SK-N-SH treated with all-trans-retinoic acid at 6 μM for 48 hours (cell line): ENCODE measurements around the gene LAMB3.

Source experiments
- ATAC-seq: fragments of 200-7000 bp; cut with Tn5 transposase; 3 replicates; pipeline ENCODE4 v1.9.1; 2020; ENCODE audit warnings: mild to moderate bottlenecking, moderate library complexity
- ARNTL ChIP-seq: fragments of 450-650 bp; formaldehyde crosslinking; IDR thresholded peaks from 2 replicates; pipeline ENCODE4 v1.5.0; 2020; ENCODE audit warnings: low read depth, mild to moderate bottlenecking, moderate library complexity, borderline replicate concordance
- BACH2 ChIP-seq: fragments of 250-450 bp; sonication (Bioruptor Pico); IDR thresholded peaks from 2 replicates; pipeline ENCODE4 v1.9.0; 2021; ENCODE audit warnings: mild to moderate bottlenecking, borderline replicate concordance
- CSDC2 ChIP-seq: fragments of 250-450 bp; sonication (Bioruptor Pico); IDR thresholded peaks from 2 replicates; pipeline ENCODE4 v1.5.0; 2020; ENCODE audit warnings: mild to moderate bottlenecking, moderate library complexity
- ESRRG ChIP-seq: fragments of 250-450 bp; sonication (Bioruptor Pico); IDR thresholded peaks from 2 replicates; pipeline ENCODE4 v1.6.1; 2021; ENCODE audit warnings: mild to moderate bottlenecking
- GLIS3 ChIP-seq: fragments of 250-450 bp; sonication (Bioruptor Pico); IDR thresholded peaks from 2 replicates; pipeline ENCODE4 v1.5.0; 2020; ENCODE audit warnings: mild to moderate bottlenecking, moderate library complexity
- ISL1 ChIP-seq: fragments of 250-450 bp; sonication (Bioruptor Pico); IDR thresholded peaks from 2 replicates; pipeline ENCODE4 v2.1.2; 2022; ENCODE audit warnings: mild to moderate bottlenecking, moderate library complexity
- OSR1 ChIP-seq: fragments of 250-450 bp; sonication (Bioruptor Pico); IDR thresholded peaks from 2 replicates; pipeline ENCODE4 v1.8.0; 2022; ENCODE audit warnings: moderate library complexity, mild to moderate bottlenecking, inconsistent platforms
- PPARA ChIP-seq: fragments of 250-450 bp; sonication (Bioruptor Pico); IDR thresholded peaks from 2 replicates; pipeline ENCODE4 v1.5.0; 2020; ENCODE audit warnings: mild to moderate bottlenecking, borderline replicate concordance
- RARB ChIP-seq: fragments of 250-450 bp; sonication (Bioruptor Pico); IDR thresholded peaks from 2 replicates; pipeline ENCODE4 v1.8.0; 2021; ENCODE audit warnings: mild to moderate bottlenecking, moderate library complexity
- SNAI2 ChIP-seq: fragments of 250-450 bp; sonication (Bioruptor Pico); IDR thresholded peaks from 2 replicates; pipeline ENCODE4 v1.5.0; 2020; ENCODE audit warnings: mild to moderate bottlenecking, moderate library complexity
- TCF4 ChIP-seq: fragments of 250-450 bp; sonication (Bioruptor Pico); IDR thresholded peaks from 2 replicates; pipeline ENCODE4 v1.8.0; 2021; ENCODE audit warnings: mild to moderate bottlenecking, moderate library complexity, borderline replicate concordance
- ZC3H10 ChIP-seq: fragments of 250-450 bp; sonication (Bioruptor Pico); IDR thresholded peaks from 2 replicates; pipeline ENCODE4 v1.5.1; 2021; ENCODE audit warnings: mild to moderate bottlenecking, moderate library complexity
- ZFP3 ChIP-seq: fragments of 250-450 bp; sonication (Bioruptor Pico); IDR thresholded peaks from 2 replicates; pipeline ENCODE4 v1.5.0; 2020; ENCODE audit warnings: mild to moderate bottlenecking, moderate library complexity
- ZFP30 ChIP-seq: fragments of 450-650 bp; formaldehyde crosslinking; IDR thresholded peaks from 2 replicates; pipeline ENCODE4 v1.5.0; 2022; ENCODE audit warnings: mild to moderate bottlenecking, moderate library complexity
- ZNF565 ChIP-seq: fragments of 450-650 bp; formaldehyde crosslinking; conservative IDR thresholded peaks from 2 replicates; pipeline ENCODE4 v1.5.0; 2020; ENCODE audit warnings: low read depth, mild to moderate bottlenecking, moderate library complexity
- ZNF70 ChIP-seq: fragments of 450-650 bp; formaldehyde crosslinking; IDR thresholded peaks from 2 replicates; pipeline ENCODE4 v1.5.0; 2020; ENCODE audit warnings: mild to moderate bottlenecking, moderate library complexity
- ZNF8 ChIP-seq: fragments of 450-650 bp; formaldehyde crosslinking; IDR thresholded peaks from 2 replicates; pipeline ENCODE4 v1.5.0; 2020; ENCODE audit warnings: mild to moderate bottlenecking, moderate library complexity
- TF ChIP-seq, protein P1 (sequence below): fragments of 250-450 bp; sonication (Bioruptor Pico); IDR thresholded peaks from 2 replicates; pipeline ENCODE4 v1.8.0; 2020; ENCODE audit warnings: mild to moderate bottlenecking, moderate library complexity, borderline replicate concordance
- TF ChIP-seq, protein P2 (sequence below): fragments of 250-450 bp; sonication (Bioruptor Pico); IDR thresholded peaks from 2 replicates; pipeline ENCODE4 v1.8.0; 2021; ENCODE audit warnings: low read depth, mild to moderate bottlenecking, moderate library complexity, borderline replicate concordance
- TF ChIP-seq, protein P3 (sequence below): fragments of 250-450 bp; sonication (Bioruptor Pico); IDR thresholded peaks from 2 replicates; pipeline ENCODE4 v1.5.1; 2020; ENCODE audit warnings: low read depth, mild to moderate bottlenecking, moderate library complexity
- TF ChIP-seq, protein P4 (sequence below): fragments of 250-450 bp; sonication (Bioruptor Pico); IDR thresholded peaks from 2 replicates; pipeline ENCODE4 v1.5.0; 2020; ENCODE audit warnings: mild to moderate bottlenecking, moderate library complexity

Gene LAMB3

DNA sequence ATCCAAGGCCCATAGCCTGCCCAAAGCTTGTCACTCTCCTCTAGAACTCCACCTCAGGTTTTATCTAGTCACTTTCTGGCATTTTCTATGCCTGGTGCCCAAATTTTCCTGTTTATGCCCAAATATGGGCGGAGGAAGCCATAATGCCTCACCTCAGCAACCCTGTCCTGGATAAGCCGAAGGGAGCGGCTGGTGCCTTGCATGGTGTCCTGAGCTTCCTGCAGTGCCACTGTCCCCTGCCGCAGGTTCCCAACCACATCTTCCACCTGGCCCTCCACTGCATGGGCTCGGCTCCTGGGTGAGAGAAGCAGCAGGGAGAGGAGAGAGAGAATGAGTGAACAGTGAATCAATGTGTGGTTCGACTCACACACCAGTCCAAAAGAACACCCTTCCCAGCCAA is 34.5 kb downstream of the LAMB3 start:
- no peak for ATAC-seq

DNA sequence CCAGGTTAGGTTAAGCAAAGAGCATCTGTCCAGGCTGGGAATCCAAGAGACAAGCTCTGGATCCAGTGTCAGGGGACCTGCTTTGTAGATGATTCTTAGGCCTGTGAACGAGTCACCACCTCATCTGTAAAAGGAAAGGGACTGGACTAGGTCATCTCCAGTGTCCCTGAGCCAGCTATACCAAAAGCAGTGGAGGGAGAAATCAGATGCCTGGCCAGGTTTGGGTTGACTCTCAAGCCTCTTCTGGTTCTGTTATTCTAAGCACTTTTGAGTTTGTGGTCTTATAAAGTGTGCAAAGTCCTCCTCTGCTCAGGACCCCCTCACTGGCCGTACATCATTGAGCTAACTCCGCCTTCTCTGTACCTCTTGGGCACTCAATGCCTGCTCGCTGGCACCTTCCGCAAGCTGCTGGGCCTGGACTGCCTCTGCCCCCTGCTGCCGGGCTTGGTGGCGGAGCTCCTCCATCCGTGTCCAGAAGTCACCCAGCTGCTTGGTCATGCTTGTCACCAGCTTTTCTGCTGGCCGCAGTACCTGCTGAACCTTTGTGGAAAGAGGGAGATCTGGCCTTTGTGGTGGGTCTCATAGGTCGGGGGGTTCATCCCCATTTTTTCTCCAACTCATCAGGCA is 35.1 kb downstream of the LAMB3 start:
- TF ChIP-seq ZC3H10 (CRISPR knock-in tag) (no peak), GLIS3 (CRISPR knock-in tag) (no peak), RARB (CRISPR knock-in tag) (no peak), ZNF8 (no peak), SNAI2 (CRISPR knock-in tag) (no peak), CSDC2 (no peak), ZNF565 (CRISPR knock-in tag) (no peak), ZFP3 (CRISPR knock-in tag) (no peak)
- TF ChIP-seq, protein P1, sequence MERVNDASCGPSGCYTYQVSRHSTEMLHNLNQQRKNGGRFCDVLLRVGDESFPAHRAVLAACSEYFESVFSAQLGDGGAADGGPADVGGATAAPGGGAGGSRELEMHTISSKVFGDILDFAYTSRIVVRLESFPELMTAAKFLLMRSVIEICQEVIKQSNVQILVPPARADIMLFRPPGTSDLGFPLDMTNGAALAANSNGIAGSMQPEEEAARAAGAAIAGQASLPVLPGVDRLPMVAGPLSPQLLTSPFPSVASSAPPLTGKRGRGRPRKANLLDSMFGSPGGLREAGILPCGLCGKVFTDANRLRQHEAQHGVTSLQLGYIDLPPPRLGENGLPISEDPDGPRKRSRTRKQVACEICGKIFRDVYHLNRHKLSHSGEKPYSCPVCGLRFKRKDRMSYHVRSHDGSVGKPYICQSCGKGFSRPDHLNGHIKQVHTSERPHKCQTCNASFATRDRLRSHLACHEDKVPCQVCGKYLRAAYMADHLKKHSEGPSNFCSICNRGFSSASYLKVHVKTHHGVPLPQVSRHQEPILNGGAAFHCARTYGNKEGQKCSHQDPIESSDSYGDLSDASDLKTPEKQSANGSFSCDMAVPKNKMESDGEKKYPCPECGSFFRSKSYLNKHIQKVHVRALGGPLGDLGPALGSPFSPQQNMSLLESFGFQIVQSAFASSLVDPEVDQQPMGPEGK (CRISPR knock-in tag): no peak
- no peak for ATAC-seq

More for the DNA sequence above, 34.5 kb downstream of the LAMB3 start:
- TF ChIP-seq ZNF565 (CRISPR knock-in tag): no peak
- TF ChIP-seq RARB (CRISPR knock-in tag): no peak
- TF ChIP-seq SNAI2 (CRISPR knock-in tag): no peak
- no peak for TF ChIP-seq PPARA (CRISPR knock-in tag)
- TF ChIP-seq, protein P2, sequence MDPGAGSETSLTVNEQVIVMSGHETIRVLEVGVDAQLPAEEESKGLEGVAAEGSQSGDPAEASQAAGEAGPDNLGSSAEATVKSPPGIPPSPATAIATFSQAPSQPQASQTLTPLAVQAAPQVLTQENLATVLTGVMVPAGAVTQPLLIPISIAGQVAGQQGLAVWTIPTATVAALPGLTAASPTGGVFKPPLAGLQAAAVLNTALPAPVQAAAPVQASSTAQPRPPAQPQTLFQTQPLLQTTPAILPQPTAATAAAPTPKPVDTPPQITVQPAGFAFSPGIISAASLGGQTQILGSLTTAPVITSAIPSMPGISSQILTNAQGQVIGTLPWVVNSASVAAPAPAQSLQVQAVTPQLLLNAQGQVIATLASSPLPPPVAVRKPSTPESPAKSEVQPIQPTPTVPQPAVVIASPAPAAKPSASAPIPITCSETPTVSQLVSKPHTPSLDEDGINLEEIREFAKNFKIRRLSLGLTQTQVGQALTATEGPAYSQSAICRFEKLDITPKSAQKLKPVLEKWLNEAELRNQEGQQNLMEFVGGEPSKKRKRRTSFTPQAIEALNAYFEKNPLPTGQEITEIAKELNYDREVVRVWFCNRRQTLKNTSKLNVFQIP (CRISPR knock-in tag): no peak
- TF ChIP-seq TCF4 (CRISPR knock-in tag): no peak

DNA sequence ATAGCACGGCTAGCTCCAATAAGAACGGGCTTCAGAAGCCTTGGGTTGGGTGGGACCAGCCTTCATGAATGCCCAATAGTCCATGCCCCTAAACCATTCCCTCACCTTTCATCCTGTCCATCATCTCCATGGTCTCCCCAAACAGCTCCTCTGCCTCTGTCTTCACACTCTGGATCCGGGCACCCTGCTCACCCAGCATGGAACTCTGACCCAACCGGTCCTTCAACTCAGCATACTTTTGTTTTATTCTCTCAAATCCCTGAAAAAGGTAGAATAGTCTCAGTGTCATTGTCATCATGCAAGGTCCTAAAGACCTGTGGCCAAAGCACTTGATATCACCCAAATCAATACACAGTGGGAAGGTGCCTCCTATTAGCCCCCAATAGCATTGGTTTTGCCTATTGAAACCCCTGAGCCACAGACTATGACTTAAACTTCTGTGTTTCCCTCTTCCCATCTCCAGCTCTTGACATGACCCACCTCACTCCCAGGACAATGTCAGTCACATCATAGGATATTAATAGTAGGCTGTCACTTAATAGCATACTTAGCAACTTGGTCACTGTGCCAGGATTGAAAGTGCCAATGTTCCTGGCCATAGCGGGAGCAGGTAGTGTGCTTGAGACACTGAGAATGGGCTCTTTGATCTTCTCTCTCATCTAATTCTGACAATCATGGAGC is 35.7 kb downstream of the LAMB3 start:
- no peak for TF ChIP-seq ZFP30 (CRISPR knock-in tag)
- no peak for TF ChIP-seq SNAI2 (CRISPR knock-in tag)
- TF ChIP-seq, protein P1 (CRISPR knock-in tag): no peak
- TF ChIP-seq OSR1 (CRISPR knock-in tag): no peak
- TF ChIP-seq, protein P3, sequence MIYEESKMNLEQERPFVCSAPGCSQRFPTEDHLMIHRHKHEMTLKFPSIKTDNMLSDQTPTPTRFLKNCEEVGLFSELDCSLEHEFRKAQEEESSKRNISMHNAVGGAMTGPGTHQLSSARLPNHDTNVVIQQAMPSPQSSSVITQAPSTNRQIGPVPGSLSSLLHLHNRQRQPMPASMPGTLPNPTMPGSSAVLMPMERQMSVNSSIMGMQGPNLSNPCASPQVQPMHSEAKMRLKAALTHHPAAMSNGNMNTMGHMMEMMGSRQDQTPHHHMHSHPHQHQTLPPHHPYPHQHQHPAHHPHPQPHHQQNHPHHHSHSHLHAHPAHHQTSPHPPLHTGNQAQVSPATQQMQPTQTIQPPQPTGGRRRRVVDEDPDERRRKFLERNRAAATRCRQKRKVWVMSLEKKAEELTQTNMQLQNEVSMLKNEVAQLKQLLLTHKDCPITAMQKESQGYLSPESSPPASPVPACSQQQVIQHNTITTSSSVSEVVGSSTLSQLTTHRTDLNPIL (CRISPR knock-in tag): no peak
- TF ChIP-seq CSDC2: no peak
- no peak for TF ChIP-seq ZC3H10 (CRISPR knock-in tag)
- no peak for TF ChIP-seq PPARA (CRISPR knock-in tag)
- TF ChIP-seq ESRRG (CRISPR knock-in tag): no peak
- TF ChIP-seq ARNTL (CRISPR knock-in tag): no peak
- TF ChIP-seq BACH2 (CRISPR knock-in tag): no peak
- no peak for TF ChIP-seq ZNF8
- TF ChIP-seq, protein P2 (CRISPR knock-in tag): no peak
- TF ChIP-seq, protein P4, sequence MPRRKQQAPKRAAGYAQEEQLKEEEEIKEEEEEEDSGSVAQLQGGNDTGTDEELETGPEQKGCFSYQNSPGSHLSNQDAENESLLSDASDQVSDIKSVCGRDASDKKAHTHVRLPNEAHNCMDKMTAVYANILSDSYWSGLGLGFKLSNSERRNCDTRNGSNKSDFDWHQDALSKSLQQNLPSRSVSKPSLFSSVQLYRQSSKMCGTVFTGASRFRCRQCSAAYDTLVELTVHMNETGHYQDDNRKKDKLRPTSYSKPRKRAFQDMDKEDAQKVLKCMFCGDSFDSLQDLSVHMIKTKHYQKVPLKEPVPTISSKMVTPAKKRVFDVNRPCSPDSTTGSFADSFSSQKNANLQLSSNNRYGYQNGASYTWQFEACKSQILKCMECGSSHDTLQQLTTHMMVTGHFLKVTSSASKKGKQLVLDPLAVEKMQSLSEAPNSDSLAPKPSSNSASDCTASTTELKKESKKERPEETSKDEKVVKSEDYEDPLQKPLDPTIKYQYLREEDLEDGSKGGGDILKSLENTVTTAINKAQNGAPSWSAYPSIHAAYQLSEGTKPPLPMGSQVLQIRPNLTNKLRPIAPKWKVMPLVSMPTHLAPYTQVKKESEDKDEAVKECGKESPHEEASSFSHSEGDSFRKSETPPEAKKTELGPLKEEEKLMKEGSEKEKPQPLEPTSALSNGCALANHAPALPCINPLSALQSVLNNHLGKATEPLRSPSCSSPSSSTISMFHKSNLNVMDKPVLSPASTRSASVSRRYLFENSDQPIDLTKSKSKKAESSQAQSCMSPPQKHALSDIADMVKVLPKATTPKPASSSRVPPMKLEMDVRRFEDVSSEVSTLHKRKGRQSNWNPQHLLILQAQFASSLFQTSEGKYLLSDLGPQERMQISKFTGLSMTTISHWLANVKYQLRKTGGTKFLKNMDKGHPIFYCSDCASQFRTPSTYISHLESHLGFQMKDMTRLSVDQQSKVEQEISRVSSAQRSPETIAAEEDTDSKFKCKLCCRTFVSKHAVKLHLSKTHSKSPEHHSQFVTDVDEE (CRISPR knock-in tag): no peak
- TF ChIP-seq ISL1 (CRISPR knock-in tag): no peak
- TF ChIP-seq RARB (CRISPR knock-in tag): no peak
- no peak for TF ChIP-seq ZNF70 (CRISPR knock-in tag)
- no peak for TF ChIP-seq GLIS3 (CRISPR knock-in tag)
- no peak for ATAC-seq
